IMR-90 (cell line): Measurements from ENCODE around the gene HOTAIR. TPM values are rescaled to one million over a fixed set of nuclear protein-coding genes. Genes with fewer than 3 reads are reported as not detected.

Experiments used
- ATAC-seq: fragments of 200-7000 bp; cut with Tn5 transposase; 2 replicates; pipeline ENCODE4 v1.9.1; 2020; ENCODE audit warnings: low read depth, mild to moderate bottlenecking, moderate library complexity
- BruUV-seq: library from RNA; stranded (reverse); fragments of 400-500 nt; replicated peaks from 2 replicates; lab custom pipeline; 2021; lab: Mats Ljungman, UMichigan
- CTCF ChIA-PET: fragments of 300-600 bp; formaldehyde crosslinking; extraction: SDS; loops from one replicate; lab custom pipeline; 2021; ENCODE audit warnings: antibody characterized with exemption; lab: Yijun Ruan, JAX
- POLR2A ChIA-PET: fragments of 300-600 bp; sonication (Branson Sonifier 250); formaldehyde crosslinking; loops from one replicate; lab custom pipeline; 2022; ENCODE audit warnings: antibody characterized with exemption; ENCODE audit not compliant: unreplicated experiment; lab: Charles Lee
- DNase-seq: peaks from one replicate; pipeline ENCODE4 v3.0.0; 2013
- H2AFZ ChIP-seq: replicated peaks from 2 replicates; pipeline ENCODE3; 2013; ENCODE audit warnings: low read length, mild to moderate bottlenecking; ENCODE audit not compliant: poor library complexity
- H2AK5ac ChIP-seq: 2 replicates; pipeline ENCODE4 v1.6.1; 2013; ENCODE audit warnings: low read depth, low read length, inconsistent platforms
- H2AK9ac ChIP-seq: replicated peaks from 2 replicates; pipeline ENCODE3; 2013; ENCODE audit warnings: mild to moderate bottlenecking, low read depth, low read length, moderate library complexity; ENCODE audit not compliant: poor library complexity
- H2BK120ac ChIP-seq: 2 replicates; pipeline ENCODE4 v1.6.1; 2013; ENCODE audit warnings: low read depth, low read length, inconsistent platforms
- H2BK15ac ChIP-seq: 3 replicates; pipeline ENCODE4 v1.6.1; 2013; ENCODE audit warnings: low read depth, low read length, inconsistent platforms
- H2BK20ac ChIP-seq: 2 replicates; pipeline ENCODE4 v1.6.1; 2013; ENCODE audit warnings: low read depth, mild to moderate bottlenecking, inconsistent platforms, low read length, moderate library complexity
- H2BK5ac ChIP-seq: 2 replicates; pipeline ENCODE4 v1.6.1; 2013; ENCODE audit warnings: mild to moderate bottlenecking, low read depth, low read length, inconsistent platforms; ENCODE audit not compliant: poor library complexity, severe bottlenecking
- H3K14ac ChIP-seq: replicated peaks from 2 replicates; pipeline ENCODE4 v1.6.1; 2013; ENCODE audit warnings: low read depth, low read length, inconsistent platforms
- H3K18ac ChIP-seq: 2 replicates; pipeline ENCODE4 v1.6.1; 2013; ENCODE audit warnings: low read depth, low read length, control low read depth
- H3K23ac ChIP-seq: 2 replicates; pipeline ENCODE4 v1.6.1; 2013; ENCODE audit warnings: low read depth, low read length, inconsistent platforms
- H3K27ac ChIP-seq: 2 replicates; pipeline ENCODE4 v1.5.1; 2013; ENCODE audit warnings: mild to moderate bottlenecking, control low read depth, low read length; ENCODE audit not compliant: insufficient read depth
- H3K27me3 ChIP-seq: 2 replicates; pipeline ENCODE4 v1.6.1; 2013; ENCODE audit warnings: low read length; ENCODE audit not compliant: control insufficient read depth, insufficient read depth
- H3K36me3 ChIP-seq: 2 replicates; pipeline ENCODE4 v1.6.1; 2013; ENCODE audit warnings: low read length, mixed read lengths; ENCODE audit not compliant: control insufficient read depth, insufficient read depth
- H3K4ac ChIP-seq: 2 replicates; pipeline ENCODE4 v1.6.1; 2013; ENCODE audit warnings: low read depth, low read length, inconsistent platforms
- H3K4me1 ChIP-seq: 2 replicates; pipeline ENCODE4 v1.6.1; 2013; ENCODE audit warnings: low read length, mixed read lengths; ENCODE audit not compliant: control insufficient read depth, insufficient read depth
- H3K4me2 ChIP-seq: 2 replicates; pipeline ENCODE4 v1.6.1; 2013; ENCODE audit warnings: low read depth, mild to moderate bottlenecking, control low read depth, low read length, moderate library complexity
- H3K4me3 ChIP-seq: 2 replicates; pipeline ENCODE4 v1.5.1; 2013; ENCODE audit warnings: low read depth, mild to moderate bottlenecking, control low read depth, low read length, moderate library complexity; ENCODE audit not compliant: insufficient read depth
- H3K56ac ChIP-seq: 2 replicates; pipeline ENCODE4 v1.6.1; 2013; ENCODE audit warnings: low read length, inconsistent platforms; ENCODE audit not compliant: insufficient read depth; ENCODE audit errors: extremely low read depth
- H3K79me1 ChIP-seq, 2 experiments: 2 replicates each; pipeline ENCODE4 v1.6.1; 2013; ENCODE audit warnings: low read length in 2 of 2, inconsistent platforms in 1 of 2, low read depth in 1 of 2
- H3K9ac ChIP-seq: 2 replicates; pipeline ENCODE4 v1.6.1; 2013; ENCODE audit warnings: low read depth, low read length, control low read depth
- H3K9me1 ChIP-seq: 2 replicates; pipeline ENCODE4 v1.6.1; 2013; ENCODE audit warnings: low read length, inconsistent platforms; ENCODE audit not compliant: insufficient read depth
- H3K9me3 ChIP-seq: 2 replicates; pipeline ENCODE4 v1.6.1; 2013; ENCODE audit warnings: low read length; ENCODE audit not compliant: control insufficient read depth, insufficient read depth
- H4K20me1 ChIP-seq: 2 replicates; pipeline ENCODE4 v1.6.1; 2013; ENCODE audit warnings: low read length, inconsistent platforms; ENCODE audit not compliant: insufficient read depth
- H4K5ac ChIP-seq: 2 replicates; pipeline ENCODE4 v1.6.1; 2013; ENCODE audit warnings: mild to moderate bottlenecking, low read depth, low read length, control low read depth
- H4K8ac ChIP-seq, 2 experiments: 2 replicates each; pipeline ENCODE4 v1.6.1; 2013; ENCODE audit warnings: low read depth in 2 of 2, low read length in 2 of 2, control low read depth in 1 of 2, inconsistent platforms in 1 of 2
- H4K91ac ChIP-seq: 2 replicates; pipeline ENCODE4 v1.6.1; 2013; ENCODE audit warnings: low read depth, low read length, inconsistent platforms; ENCODE audit not compliant: insufficient read depth
- BHLHE40 ChIP-seq: fragments of 150-350 bp; IDR thresholded peaks from 2 replicates; pipeline ENCODE4 v1.6.1; 2016; ENCODE audit warnings: mild to moderate bottlenecking, low read depth, low read length
- CEBPB ChIP-seq: IDR thresholded peaks from 2 replicates; pipeline ENCODE4 v1.6.1; 2012; ENCODE audit warnings: low read depth, low read length, improper control_type of control experiment
- CHD1 ChIP-seq: IDR thresholded peaks from 2 replicates; pipeline ENCODE4 v1.6.1; 2012; ENCODE audit warnings: low read depth, low read length, improper control_type of control experiment
- CTCF ChIP-seq: conservative IDR thresholded peaks from 2 replicates; pipeline ENCODE4 v1.5.1; 2012; ENCODE audit warnings: mild to moderate bottlenecking, low read depth, low read length, improper control_type of control experiment
- ELK1 ChIP-seq: fragments of 150-350 bp; IDR thresholded peaks from 2 replicates; pipeline ENCODE4 v1.6.1; 2016; ENCODE audit warnings: low read depth, mild to moderate bottlenecking, low read length, moderate library complexity, borderline replicate concordance
- FOS ChIP-seq: fragments of 150-350 bp; IDR thresholded peaks from 2 replicates; pipeline ENCODE4 v1.6.1; 2016; ENCODE audit warnings: low read depth, low read length
- MAFK ChIP-seq: IDR thresholded peaks from 2 replicates; pipeline ENCODE4 v1.6.1; 2012; ENCODE audit warnings: low read depth, low read length, improper control_type of control experiment
- MAZ ChIP-seq: IDR thresholded peaks from 2 replicates; pipeline ENCODE4 v1.6.1; 2012; ENCODE audit warnings: low read depth, mild to moderate bottlenecking, low read length, improper control_type of control experiment, moderate library complexity, borderline replicate concordance
- MXI1 ChIP-seq: IDR thresholded peaks from 2 replicates; pipeline ENCODE4 v1.6.1; 2012; ENCODE audit warnings: low read depth, mild to moderate bottlenecking, low read length, moderate library complexity, borderline replicate concordance
- NFE2L2 ChIP-seq: fragments of 150-350 bp; IDR thresholded peaks from 2 replicates; pipeline ENCODE4 v1.6.1; 2016; ENCODE audit warnings: low read depth, mild to moderate bottlenecking, low read length
- POLR2A ChIP-seq: IDR thresholded peaks from 2 replicates; pipeline ENCODE4 v1.6.1; 2012; ENCODE audit warnings: mild to moderate bottlenecking, low read depth, low read length
- RAD21 ChIP-seq: IDR thresholded peaks from 2 replicates; pipeline ENCODE4 v1.6.1; 2012; ENCODE audit warnings: low read length, improper control_type of control experiment
- RCOR1 ChIP-seq: IDR thresholded peaks from 2 replicates; pipeline ENCODE4 v1.6.1; 2012; ENCODE audit warnings: mild to moderate bottlenecking, low read length, improper control_type of control experiment; ENCODE audit not compliant: insufficient replicate concordance
- RFX5 ChIP-seq: IDR thresholded peaks from 2 replicates; pipeline ENCODE4 v1.8.0; 2012; ENCODE audit warnings: low read depth, mild to moderate bottlenecking, low read length, moderate library complexity
- SMC3 ChIP-seq: fragments of 150-350 bp; IDR thresholded peaks from 2 replicates; pipeline ENCODE4 v1.6.1; 2016; ENCODE audit warnings: low read depth, mild to moderate bottlenecking, antibody characterized with exemption, low read length, moderate library complexity
- USF2 ChIP-seq: fragments of 150-350 bp; IDR thresholded peaks from 2 replicates; pipeline ENCODE4 v1.6.1; 2017; ENCODE audit warnings: mild to moderate bottlenecking, antibody characterized with exemption, low read length, low read depth
- WGBS, 2 experiments: methylation state at CpG; one replicate each; pipeline versions ENCODE4 v1.1.5 to v1.1.7; 2013; ENCODE audit warnings: missing lambda C conversion rate in 2 of 2; ENCODE audit not compliant: insufficient read length in 1 of 2; ENCODE audit errors: extremely low coverage in 2 of 2; 5-methylcytosine and 5-hydroxymethylcytosine counted together
- dilution Hi-C: fragments of 300-500 bp; cut with HindIII; formaldehyde crosslinking; loops from one replicate; pipeline ENCODE4 v1.14.3; 2018; ENCODE audit warnings: low sequenced_read_pairs; ENCODE audit not compliant: unreplicated experiment
- in situ Hi-C: fragments of 300-500 bp; cut with MboI; formaldehyde crosslinking; loops from 3 replicates; pipeline ENCODE4 v1.14.3; 2019; ENCODE audit warnings: low sequenced_read_pairs, inconsistent platforms, mixed read lengths
- intact Hi-C: fragments of 100-400 bp; cut with micrococcal nuclease; formaldehyde crosslinking; loops from 2 replicates; pipeline ENCODE4 v1.10.0; 2022
- polyA plus RNA-seq, 3 experiments: library from polyadenylated mRNA; depleted of rRNA; stranded (reverse); fragments of >200 nt; gene quantifications; 2 replicates each; pipeline ENCODE4 v1.2.3, GENCODE V29; 2012; ENCODE audit warnings: low replicate concordance in 1 of 3
- total RNA-seq: library from RNA; depleted of rRNA; stranded (reverse); fragments of >200 nt; gene quantifications from 2 replicates; pipeline ENCODE4 v1.2.3, GENCODE V29; 2012

Gene HOTAIR
- total and polyA plus RNA-seq, 2 of the 4 experiments (the other 2 are of a cell fraction): not detected

GRCh38 chr12:54002278-54002914 lies 27.6 kb upstream of the HOTAIR start:
- Histone ChIP-seq H3K18ac (no peak overlapping the region), H4K5ac (no peak overlapping the region), H3K27me3 (peaks cover 96% of the 10 kb centered on the region), H2BK20ac (no peak overlapping the region), H3K79me1 (no peaks in the 10 kb centered on the region), H3K14ac (no peak overlapping the region), H2BK120ac (no peak overlapping the region), H2BK15ac (no peak overlapping the region), H3K9ac (no peak overlapping the region), H2AK9ac (no peak overlapping the region), H4K20me1 (no peaks in the 10 kb centered on the region), H4K91ac (no peak overlapping the region), H3K9me1 (no peaks in the 10 kb centered on the region), H3K4me1 (no peaks in the 10 kb centered on the region), H2AK5ac (no peak overlapping the region), H4K8ac (no peak overlapping the region), H3K4me3 (no peak overlapping the region), H3K9me3 (peaks cover 8% of the 10 kb centered on the region; the same call in 1 of the 2 replicates), H3K56ac (no peak overlapping the region), H3K36me3 (no peaks in the 10 kb centered on the region), H3K4me2 (no peak overlapping the region), H3K4ac (no peak overlapping the region), H3K23ac (no peak overlapping the region), H3K27ac (no peak overlapping the region), H2BK5ac (no peak overlapping the region), H2AFZ (no peak overlapping the region)
- dilution Hi-C loops (no loop called here), intact Hi-C loops (loop anchor here (10.0 kb wide), 1 partner anchor 298 kb away; no protein-coding TSS in a partner anchor), in situ Hi-C loops (no loop called here)
- ATAC-seq: no peak
- POLR2A ChIA-PET: no interaction called here
- WGBS, 2 experiments: no CpG with 5 or more reads among the region's 19 CpGs
- BruUV-seq: no TSS peak
- DNase-seq: no peak
- CTCF ChIA-PET: no interaction called here
- TF ChIP-seq MAFK (no peak), CEBPB (no peak), USF2 (no peak), ELK1 (no peak), NFE2L2 (no peak), RCOR1 (no peak), MXI1 (no peak), SMC3 (no peak), RFX5 (no peak), POLR2A (no peak), BHLHE40 (no peak), MAZ (no peak), RAD21 (no peak), CTCF (no peak), CHD1 (no peak), FOS (no peak)
